HG02870 (cell line): ENCODE results near the gene CD300A.

Experiments used
- ATAC-seq: cut with Tn5 transposase; IDR thresholded peaks from one replicate; pipeline ENCODE4 v1.9.1; 2021; ENCODE audit warnings: mild to moderate bottlenecking, moderate library complexity; ENCODE audit not compliant: unreplicated experiment

CD300A gene

DNA sequence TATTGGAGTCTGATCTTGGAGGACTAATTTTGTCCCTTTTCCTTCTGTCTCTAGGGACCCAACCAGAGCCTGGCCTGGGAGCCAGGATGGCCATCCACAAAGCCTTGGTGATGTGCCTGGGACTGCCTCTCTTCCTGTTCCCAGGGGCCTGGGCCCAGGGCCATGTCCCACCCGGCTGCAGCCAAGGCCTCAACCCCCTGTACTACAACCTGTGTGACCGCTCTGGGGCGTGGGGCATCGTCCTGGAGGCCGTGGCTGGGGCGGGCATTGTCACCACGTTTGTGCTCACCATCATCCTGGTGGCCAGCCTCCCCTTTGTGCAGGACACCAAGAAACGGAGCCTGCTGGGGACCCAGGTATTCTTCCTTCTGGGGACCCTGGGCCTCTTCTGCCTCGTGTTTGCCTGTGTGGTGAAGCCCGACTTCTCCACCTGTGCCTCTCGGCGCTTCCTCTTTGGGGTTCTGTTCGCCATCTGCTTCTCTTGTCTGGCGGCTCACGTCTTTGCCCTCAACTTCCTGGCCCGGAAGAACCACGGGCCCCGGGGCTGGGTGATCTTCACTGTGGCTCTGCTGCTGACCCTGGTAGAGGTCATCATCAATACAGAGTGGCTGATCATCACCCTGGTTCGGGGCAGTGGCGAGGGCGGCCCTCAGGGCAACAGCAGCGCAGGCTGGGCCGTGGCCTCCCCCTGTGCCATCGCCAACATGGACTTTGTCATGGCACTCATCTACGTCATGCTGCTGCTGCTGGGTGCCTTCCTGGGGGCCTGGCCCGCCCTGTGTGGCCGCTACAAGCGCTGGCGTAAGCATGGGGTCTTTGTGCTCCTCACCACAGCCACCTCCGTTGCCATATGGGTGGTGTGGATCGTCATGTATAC is 26.5 kb upstream of the CD300A start:
- ATAC-seq, result no peak

DNA sequence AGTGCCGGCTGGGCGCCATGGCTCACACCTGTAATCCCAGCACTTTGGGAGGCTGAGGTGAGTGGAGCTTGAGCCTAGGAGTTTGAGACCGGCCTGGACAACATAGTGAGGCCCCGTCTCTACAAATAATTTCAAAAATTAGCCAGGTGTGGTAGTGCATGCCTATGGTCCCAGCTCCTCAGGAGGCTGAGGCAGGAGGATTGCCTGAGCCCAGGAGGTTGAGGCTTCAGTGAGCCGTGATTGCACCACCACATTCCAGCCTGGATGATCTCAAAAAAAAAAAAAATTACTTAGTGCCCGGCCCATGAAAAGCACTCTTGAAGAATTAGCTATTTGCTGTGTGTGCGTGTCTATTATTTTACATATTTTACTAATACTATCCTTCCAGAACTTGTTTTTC is 24.9 kb upstream of the CD300A start:
- ATAC-seq, result no peak

GRCh38 chr17:74442291-74442669 is 24.2 kb upstream of the CD300A start:
- no peak for ATAC-seq

DNA sequence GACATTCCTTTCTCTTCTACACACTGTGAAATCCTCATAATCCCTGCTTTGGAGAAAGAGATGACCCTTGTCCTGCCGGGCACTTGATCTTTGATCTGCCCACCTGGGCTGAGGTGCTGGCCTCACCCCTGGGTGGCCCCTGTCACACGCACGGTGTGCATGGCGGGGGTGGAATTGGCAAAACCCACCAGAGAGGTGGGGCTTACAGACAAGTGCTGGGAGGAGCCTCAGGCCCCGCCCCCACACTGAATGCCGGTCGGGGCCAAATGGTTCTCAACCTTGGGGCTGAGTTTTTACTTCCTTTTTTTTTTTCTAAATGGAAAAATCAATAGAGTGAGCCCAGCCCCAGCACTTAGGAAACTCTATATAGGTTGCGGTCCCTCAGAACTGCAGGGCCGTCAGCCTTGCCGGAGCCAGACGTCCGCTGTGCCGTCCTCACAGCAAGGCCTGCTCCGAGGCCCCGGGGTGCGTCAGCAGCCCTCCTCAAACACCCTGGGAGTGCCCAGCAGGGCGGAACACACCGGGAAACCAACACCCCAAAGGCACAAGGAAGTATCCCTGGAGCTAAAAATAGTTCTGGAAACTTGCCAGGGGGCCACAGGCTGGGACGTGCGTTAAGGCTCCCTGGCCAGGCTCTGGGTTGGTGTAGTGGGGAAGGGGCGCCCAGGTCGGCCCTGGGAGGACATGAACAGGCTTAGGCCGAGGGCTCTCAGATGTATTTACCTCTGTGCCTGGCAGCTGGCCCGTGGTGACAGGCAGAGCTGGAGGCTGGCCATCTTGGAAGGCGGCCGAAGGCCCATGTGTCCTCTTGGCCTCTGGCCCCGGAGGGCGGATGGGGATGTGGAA is 23.5 kb upstream of the CD300A start:
- ATAC-seq, result peak; percentile 65

- no peak for ATAC-seq
Observed at GRCh38 chr17:74443516-74444296, 22.7 kb upstream of the CD300A start.

DNA sequence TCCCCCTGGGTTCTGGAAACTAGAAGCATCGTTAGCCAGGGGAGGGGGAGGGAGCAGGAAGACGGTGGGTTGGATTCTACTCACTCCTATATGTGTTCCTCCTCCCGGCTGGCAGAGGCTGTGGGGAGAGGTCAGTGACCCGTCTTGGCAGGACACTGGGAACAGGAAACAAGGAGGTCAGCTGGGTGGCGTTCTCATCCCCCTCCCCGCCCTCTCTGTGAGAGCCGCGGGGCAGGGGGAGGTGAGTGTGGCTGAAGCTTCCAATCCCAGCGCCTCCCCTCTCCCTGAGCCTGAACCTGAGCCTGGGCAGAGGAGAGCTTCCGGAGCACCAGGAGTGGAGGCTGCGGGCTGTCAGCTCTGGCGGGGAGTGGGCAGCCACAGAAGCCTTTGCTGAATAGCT is 22.0 kb upstream of the CD300A start:
- no peak for ATAC-seq

- no peak for ATAC-seq
Observed at GRCh38 chr17:74445158-74445557, 21.3 kb upstream of the CD300A start.

- peak; percentile 54 for ATAC-seq
Observed at GRCh38 chr17:74446551-74447500, 19.6 kb upstream of the CD300A start.

DNA sequence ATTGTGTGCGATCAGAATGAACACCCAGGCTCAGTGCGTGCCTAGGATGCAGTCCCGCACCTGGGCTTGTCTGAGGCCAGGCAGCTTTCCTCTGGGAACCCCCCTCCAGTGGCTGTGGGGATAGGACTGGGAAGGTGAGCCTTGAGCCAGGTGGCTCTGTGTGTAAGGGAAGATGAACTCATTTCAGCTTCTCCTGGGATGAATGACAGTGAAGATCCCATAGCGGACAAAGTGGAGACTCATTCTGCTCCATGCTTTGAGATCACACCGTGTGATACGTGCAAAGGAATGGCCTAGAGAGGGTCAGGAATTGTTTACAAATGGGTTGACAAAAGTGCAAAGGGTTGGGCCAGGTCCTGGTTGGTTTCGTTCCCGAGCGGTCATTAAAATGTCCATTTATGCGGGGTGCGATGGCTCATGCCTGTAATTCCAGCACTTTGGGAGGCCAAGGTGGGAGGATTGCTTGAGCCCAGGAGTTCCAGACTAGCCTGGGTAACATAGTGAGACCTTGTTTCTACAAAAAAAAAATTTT is 18.7 kb upstream of the CD300A start:
- ATAC-seq, result no peak

- ATAC-seq, result no peak
Observed at GRCh38 chr17:74448756-74449155, 17.7 kb upstream of the CD300A start.

- no peak for ATAC-seq
Observed at GRCh38 chr17:74449306-74449705, 17.1 kb upstream of the CD300A start.

GRCh38 chr17:74449773-74450172 is 16.7 kb upstream of the CD300A start:
- no peak for ATAC-seq

DNA sequence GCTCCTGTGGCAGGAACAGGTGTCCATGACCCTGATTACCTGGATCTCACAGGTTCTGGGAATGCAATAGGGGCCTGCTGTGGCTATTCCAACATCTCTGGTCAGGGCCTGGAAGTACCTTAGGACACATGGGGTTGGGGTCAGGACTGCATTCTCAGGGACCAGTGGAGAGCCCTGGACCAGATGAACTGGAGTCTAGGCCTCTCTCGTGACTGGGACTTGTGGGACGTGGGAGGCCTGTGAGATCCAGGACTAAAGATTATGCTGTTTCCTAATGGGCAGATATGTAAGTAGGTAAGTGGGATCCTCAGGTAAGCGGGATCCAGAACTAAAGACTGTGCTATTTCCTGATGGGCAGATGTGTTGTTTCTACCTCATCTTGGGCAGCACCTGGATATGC is 16.2 kb upstream of the CD300A start:
- no peak for ATAC-seq

DNA sequence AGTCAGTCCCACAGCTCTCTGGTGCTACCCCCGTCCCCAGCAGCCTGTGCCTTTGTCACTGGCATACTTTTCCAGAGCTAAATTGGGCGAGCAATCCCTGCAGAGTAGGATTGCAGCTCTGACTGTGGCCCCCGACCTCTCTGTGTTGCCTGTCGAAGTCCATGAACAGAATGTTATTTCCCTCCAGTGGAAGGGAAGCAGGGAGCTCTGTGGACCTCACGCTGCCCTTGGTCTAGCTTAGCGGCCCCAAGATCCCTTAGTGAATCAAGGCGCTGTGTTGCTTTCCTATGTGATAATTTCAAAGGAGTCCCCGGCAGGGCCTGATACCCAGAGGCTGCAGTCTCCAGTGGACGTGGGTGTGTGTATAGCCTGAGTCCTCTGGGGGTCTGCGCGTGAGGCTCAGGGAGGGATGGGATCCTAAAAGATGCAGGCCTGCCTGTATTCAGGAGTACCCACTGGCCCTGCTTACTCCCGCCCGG is 15.5 kb upstream of the CD300A start:
- ATAC-seq, result no peak

DNA sequence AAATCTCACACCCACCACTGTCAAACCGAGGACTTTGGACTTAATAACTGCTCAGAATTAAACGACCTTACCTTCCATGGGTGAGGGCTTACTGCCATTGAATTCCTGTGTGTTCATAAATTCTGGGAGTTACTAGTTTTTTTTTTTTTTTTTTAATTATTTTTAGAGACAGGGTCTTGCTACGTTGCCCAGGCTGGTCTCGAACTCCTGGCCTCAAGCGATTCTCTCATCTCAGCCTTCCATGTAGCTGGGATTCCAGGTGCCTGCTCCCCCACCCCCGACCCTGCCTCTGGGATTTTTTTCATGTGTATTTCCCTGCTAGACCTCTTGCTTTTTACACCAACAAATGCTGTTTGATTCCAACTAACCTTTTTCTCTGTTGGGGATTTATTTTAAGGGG is 14.9 kb upstream of the CD300A start:
- no peak for ATAC-seq

- ATAC-seq, result no peak
Observed at GRCh38 chr17:74452033-74452840, 14.2 kb upstream of the CD300A start.

DNA sequence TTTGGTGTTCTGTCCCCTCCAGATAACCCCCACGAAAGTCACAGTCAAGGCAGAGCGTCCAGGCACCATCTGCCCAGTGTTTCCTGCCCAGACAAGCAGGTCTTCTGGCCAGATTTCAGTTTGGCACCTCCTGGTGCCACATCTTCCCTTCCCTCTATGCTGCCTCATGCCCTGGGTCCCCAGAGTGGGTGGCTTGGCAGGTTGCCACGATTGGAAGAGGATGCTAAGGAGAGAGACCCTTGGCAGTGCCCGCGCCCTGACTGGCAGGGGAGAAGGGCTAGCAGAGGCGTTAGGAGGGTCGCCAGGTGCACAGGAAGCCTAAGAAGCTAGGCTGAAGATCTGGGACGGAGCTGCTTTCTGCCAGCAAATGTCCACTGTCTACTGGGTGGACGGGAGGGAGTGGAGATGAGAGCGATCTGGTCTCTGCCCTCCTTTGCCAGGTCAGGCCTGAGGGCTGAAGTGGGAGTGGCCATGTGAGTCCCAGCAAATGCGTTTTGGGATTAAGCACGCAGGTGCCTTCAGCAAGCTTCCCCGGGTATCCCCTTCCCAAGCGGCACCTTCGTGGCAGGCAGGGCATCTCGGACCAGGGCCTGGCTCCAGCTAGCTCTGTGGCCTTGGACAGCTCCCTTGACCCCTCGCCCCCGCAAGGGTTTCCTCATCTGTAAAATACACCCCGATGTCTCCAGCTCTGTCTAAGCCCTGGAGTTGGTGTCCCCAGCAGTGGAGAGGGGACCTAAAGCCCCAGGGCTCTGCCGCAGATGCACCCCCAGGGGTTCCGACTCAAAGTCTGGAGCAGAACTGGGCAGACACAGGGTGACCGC is 13.4 kb upstream of the CD300A start:
- no peak for ATAC-seq

DNA sequence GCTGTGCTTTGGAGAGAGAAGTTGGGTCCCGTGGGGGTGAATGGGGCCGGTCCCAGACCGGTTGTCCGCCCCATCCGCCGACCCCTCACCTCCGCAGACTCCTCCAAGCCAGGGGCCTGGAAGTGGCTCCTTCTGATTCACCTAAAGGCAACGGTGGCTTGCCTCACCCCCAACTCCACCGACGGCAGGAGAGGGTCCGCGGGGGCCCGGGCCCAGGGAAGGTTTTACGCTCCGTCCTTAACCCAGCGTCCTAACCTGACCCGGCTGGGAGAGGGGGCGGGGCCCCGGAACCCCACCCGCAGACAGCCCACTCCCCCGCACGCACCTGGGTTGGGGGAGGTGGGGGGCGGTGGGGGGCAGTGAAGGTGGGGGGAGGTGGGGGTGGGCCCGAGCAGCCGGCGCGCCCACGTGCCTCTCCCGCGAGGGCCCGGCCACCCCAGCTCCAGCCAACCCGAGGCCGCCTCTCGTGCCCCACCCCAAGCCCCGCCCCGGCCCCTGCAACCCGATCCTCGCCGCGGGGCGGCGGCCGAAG is 12.7 kb upstream of the CD300A start:
- peak; percentile 25 for ATAC-seq
